Trophoblast cell (in vitro differentiated cells and primary cell): ENCODE measurements around the gene COLGALT1.

Experiments
- DNase-seq, 2 donors: peaks; one replicate each; pipeline ENCODE4 v3.0.0-alpha.2; 2016
- H2AFZ ChIP-seq: 2 replicates; pipeline ENCODE4 v1.6.1; 2013; ENCODE audit warnings: low read length, moderate library complexity, mild to moderate bottlenecking; ENCODE audit not compliant: insufficient read depth, poor library complexity
- H2AK5ac ChIP-seq: 2 replicates; pipeline ENCODE4 v1.6.1; 2013; ENCODE audit warnings: mild to moderate bottlenecking, low read length
- H2BK120ac ChIP-seq: 2 replicates; pipeline ENCODE4 v1.6.1; 2013; ENCODE audit warnings: low read length, mild to moderate bottlenecking, moderate library complexity; ENCODE audit not compliant: insufficient read depth, poor library complexity
- H2BK12ac ChIP-seq: 2 replicates; pipeline ENCODE4 v1.6.1; 2013; ENCODE audit warnings: mild to moderate bottlenecking, low read length, moderate library complexity
- H2BK5ac ChIP-seq: 2 replicates; pipeline ENCODE4 v1.6.1; 2013; ENCODE audit warnings: low read length, low read depth, moderate library complexity, mild to moderate bottlenecking; ENCODE audit not compliant: poor library complexity
- H3K14ac ChIP-seq: 2 replicates; pipeline ENCODE4 v1.6.1; 2013; ENCODE audit warnings: mild to moderate bottlenecking, low read length
- H3K18ac ChIP-seq: 2 replicates; pipeline ENCODE4 v1.6.1; 2013; ENCODE audit warnings: mild to moderate bottlenecking, low read length
- H3K23ac ChIP-seq: 2 replicates; pipeline ENCODE4 v1.6.1; 2013; ENCODE audit warnings: low read length
- H3K27ac ChIP-seq: 2 replicates; pipeline ENCODE4 v1.5.1; 2013; ENCODE audit warnings: low read depth, mild to moderate bottlenecking, inconsistent platforms, low read length, moderate library complexity
- H3K27me3 ChIP-seq: 2 replicates; pipeline ENCODE4 v1.6.1; 2013; ENCODE audit warnings: inconsistent platforms, mild to moderate bottlenecking, low read length, moderate library complexity; ENCODE audit not compliant: insufficient read depth
- H3K36me3 ChIP-seq, 2 experiments: 1 replicate in 1 of 2; 2 replicates in 1 of 2; pipeline ENCODE4 v1.6.1; 2013; ENCODE audit warnings: low read length in 2 of 2, mild to moderate bottlenecking in 2 of 2, moderate library complexity in 1 of 2; ENCODE audit not compliant: insufficient read depth in 2 of 2, control insufficient read depth in 1 of 2
- H3K4ac ChIP-seq: 2 replicates; pipeline ENCODE4 v1.6.1; 2013; ENCODE audit warnings: low read depth, mild to moderate bottlenecking, low read length, moderate library complexity
- H3K4me1 ChIP-seq, 2 experiments: 1 replicate in 1 of 2; 2 replicates in 1 of 2; pipeline ENCODE4 v1.6.1; 2013; ENCODE audit warnings: low read length in 2 of 2, mild to moderate bottlenecking in 2 of 2, moderate library complexity in 1 of 2; ENCODE audit not compliant: insufficient read depth in 2 of 2, control insufficient read depth in 1 of 2
- H3K4me2 ChIP-seq: 2 replicates; pipeline ENCODE4 v1.6.1; 2013; ENCODE audit warnings: inconsistent platforms, mild to moderate bottlenecking, low read length, moderate library complexity
- H3K4me3 ChIP-seq: 2 replicates; pipeline ENCODE4 v1.5.1; 2013; ENCODE audit warnings: mild to moderate bottlenecking, low read depth, low read length, inconsistent platforms
- H3K79me1 ChIP-seq: one replicate; pipeline ENCODE4 v1.6.1; 2013; ENCODE audit warnings: low read length
- H3K79me2 ChIP-seq: 2 replicates; pipeline ENCODE4 v1.6.1; 2013; ENCODE audit warnings: low read length, mild to moderate bottlenecking; ENCODE audit not compliant: control insufficient read depth, insufficient read depth, poor library complexity
- H3K9ac ChIP-seq: 2 replicates; pipeline ENCODE4 v1.6.1; 2013; ENCODE audit warnings: mild to moderate bottlenecking, low read length
- H3K9me3 ChIP-seq: 2 replicates; pipeline ENCODE4 v1.6.1; 2013; ENCODE audit warnings: low read depth, mild to moderate bottlenecking, control low read depth, inconsistent platforms, low read length; ENCODE audit not compliant: insufficient read depth
- H4K12ac ChIP-seq: 2 replicates; pipeline ENCODE4 v1.6.1; 2013; ENCODE audit warnings: low read depth, mild to moderate bottlenecking, low read length, moderate library complexity
- H4K8ac ChIP-seq: 2 replicates; pipeline ENCODE4 v1.6.1; 2013; ENCODE audit warnings: low read depth, mild to moderate bottlenecking, low read length, moderate library complexity
- H4K91ac ChIP-seq: one replicate; pipeline ENCODE4 v1.6.1; 2013; ENCODE audit warnings: low read depth, mild to moderate bottlenecking, low read length, moderate library complexity
- WGBS: extraction: QIAGEN DNeasy Blood & Tissue Kit; methylation state at CpG from one replicate; pipeline ENCODE4 v1.1.7; 2013; ENCODE audit warnings: missing lambda C conversion rate; ENCODE audit not compliant: insufficient read length, insufficient coverage; ENCODE audit errors: extremely low coverage; 5-methylcytosine and 5-hydroxymethylcytosine counted together

The COLGALT1 gene

GRCh38 chr19:17629760-17630159 lies 74.3 kb downstream of the COLGALT1 start:
- H2BK12ac ChIP-seq: no peak overlapping the region
- H4K91ac ChIP-seq: no peak overlapping the region
- no peaks in the 10 kb centered on the region for H3K4me1 ChIP-seq
- H3K4me3 ChIP-seq: no peak overlapping the region
- H3K23ac ChIP-seq: no peak overlapping the region
- no peak overlapping the region for H2BK5ac ChIP-seq
- no peak overlapping the region for H3K9ac ChIP-seq
- no peak overlapping the region for H2AFZ ChIP-seq
- no peak overlapping the region for H3K18ac ChIP-seq
- H3K79me2 ChIP-seq: no peaks in the 10 kb centered on the region
- H3K79me1 ChIP-seq: no peaks in the 10 kb centered on the region
- H3K27ac ChIP-seq: no peak overlapping the region
- H3K9me3 ChIP-seq: peaks cover 2% of the 10 kb centered on the region
- WGBS: 100% methylated on average over 1 of the region's 2 CpGs
- DNase-seq: no peak
- H3K27me3 ChIP-seq: no peaks in the 10 kb centered on the region
- H4K8ac ChIP-seq: no peak overlapping the region
- no peak overlapping the region for H3K4me2 ChIP-seq
- no peak overlapping the region for H3K4ac ChIP-seq
- no peak overlapping the region for H4K12ac ChIP-seq
- H3K36me3 ChIP-seq: no peaks in the 10 kb centered on the region
- no peak overlapping the region for H2BK120ac ChIP-seq
- no peak overlapping the region for H3K14ac ChIP-seq
- no peak overlapping the region for H2AK5ac ChIP-seq

- Histone ChIP-seq H3K14ac (no peak overlapping the region), H3K9me3 (no peaks in the 10 kb centered on the region), H4K91ac (no peak overlapping the region), H3K4me1 (no peaks in the 10 kb centered on the region), H3K79me1 (no peaks in the 10 kb centered on the region), H3K9ac (no peak overlapping the region), H3K36me3 (no peaks in the 10 kb centered on the region), H4K12ac (no peak overlapping the region), H2BK12ac (no peak overlapping the region), H2BK120ac (no peak overlapping the region), H3K18ac (no peak overlapping the region), H3K27me3 (no peaks in the 10 kb centered on the region), H3K4me2 (no peak overlapping the region), H3K79me2 (no peaks in the 10 kb centered on the region), H2AFZ (no peak overlapping the region), H4K8ac (no peak overlapping the region), H3K27ac (no peak overlapping the region), H2BK5ac (no peak overlapping the region), H3K4me3 (no peak overlapping the region), H2AK5ac (no peak overlapping the region), H3K23ac (no peak overlapping the region), H3K4ac (no peak overlapping the region)
- WGBS: no CpG with 5 or more reads among the region's 9 CpGs
- DNase-seq: no peak
Observed at GRCh38 chr19:17632577-17632976, 77.1 kb downstream of the COLGALT1 start.
